Epithelial cell of proximal tubule (primary cell): ENCODE measurements around the gene SETBP1. TPM values are rescaled to one million over a fixed set of nuclear protein-coding genes. Genes with fewer than 3 reads are reported as not detected.

ENCODE experiments used
- DNase-seq: peaks from one replicate; pipeline ENCODE4 v3.0.0-alpha.2; 2011; ENCODE audit warnings: low read depth
- H3K4me3 ChIP-seq: 2 replicates; pipeline ENCODE4 v1.5.1; 2011; ENCODE audit warnings: low read depth, mild to moderate bottlenecking, low read length
- total RNA-seq: library from RNA; depleted of rRNA; stranded (reverse); fragments of >200 nt; gene quantifications from 2 replicates; pipeline ENCODE4 v1.2.3, GENCODE V29; 2015
- TF ChIP-seq, protein P1 (sequence below): conservative IDR thresholded peaks from 2 replicates; pipeline ENCODE4 v1.5.1; 2012; ENCODE audit warnings: low read depth, mild to moderate bottlenecking, low read length

The SETBP1 gene
- total RNA-seq, 1 donor from 2014 or later: 2.4 TPM

DNA sequence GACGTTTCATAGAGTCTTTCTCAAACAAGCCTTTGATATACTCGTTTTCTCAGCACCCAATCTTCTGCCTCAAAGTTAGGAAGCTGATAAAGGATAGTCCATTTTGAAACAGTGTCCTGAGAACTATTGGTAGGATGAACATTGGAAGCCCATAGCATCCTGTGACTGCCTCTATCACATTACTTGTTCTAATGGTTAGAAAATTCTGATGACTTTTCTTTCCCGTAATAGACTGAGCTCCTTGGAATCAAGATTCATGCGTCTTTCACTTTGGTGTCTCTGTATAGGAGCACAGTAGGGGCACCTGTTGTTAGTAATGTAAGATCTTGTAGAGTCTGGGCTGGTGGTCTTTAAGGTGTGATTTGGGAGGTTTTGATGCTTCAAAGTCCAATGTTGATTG lies 87.1 kb downstream of the SETBP1 start:
- TF ChIP-seq, protein P1, sequence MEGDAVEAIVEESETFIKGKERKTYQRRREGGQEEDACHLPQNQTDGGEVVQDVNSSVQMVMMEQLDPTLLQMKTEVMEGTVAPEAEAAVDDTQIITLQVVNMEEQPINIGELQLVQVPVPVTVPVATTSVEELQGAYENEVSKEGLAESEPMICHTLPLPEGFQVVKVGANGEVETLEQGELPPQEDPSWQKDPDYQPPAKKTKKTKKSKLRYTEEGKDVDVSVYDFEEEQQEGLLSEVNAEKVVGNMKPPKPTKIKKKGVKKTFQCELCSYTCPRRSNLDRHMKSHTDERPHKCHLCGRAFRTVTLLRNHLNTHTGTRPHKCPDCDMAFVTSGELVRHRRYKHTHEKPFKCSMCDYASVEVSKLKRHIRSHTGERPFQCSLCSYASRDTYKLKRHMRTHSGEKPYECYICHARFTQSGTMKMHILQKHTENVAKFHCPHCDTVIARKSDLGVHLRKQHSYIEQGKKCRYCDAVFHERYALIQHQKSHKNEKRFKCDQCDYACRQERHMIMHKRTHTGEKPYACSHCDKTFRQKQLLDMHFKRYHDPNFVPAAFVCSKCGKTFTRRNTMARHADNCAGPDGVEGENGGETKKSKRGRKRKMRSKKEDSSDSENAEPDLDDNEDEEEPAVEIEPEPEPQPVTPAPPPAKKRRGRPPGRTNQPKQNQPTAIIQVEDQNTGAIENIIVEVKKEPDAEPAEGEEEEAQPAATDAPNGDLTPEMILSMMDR: no peak
- no peak overlapping the region for H3K4me3 ChIP-seq
- DNase-seq: no peak

DNA sequence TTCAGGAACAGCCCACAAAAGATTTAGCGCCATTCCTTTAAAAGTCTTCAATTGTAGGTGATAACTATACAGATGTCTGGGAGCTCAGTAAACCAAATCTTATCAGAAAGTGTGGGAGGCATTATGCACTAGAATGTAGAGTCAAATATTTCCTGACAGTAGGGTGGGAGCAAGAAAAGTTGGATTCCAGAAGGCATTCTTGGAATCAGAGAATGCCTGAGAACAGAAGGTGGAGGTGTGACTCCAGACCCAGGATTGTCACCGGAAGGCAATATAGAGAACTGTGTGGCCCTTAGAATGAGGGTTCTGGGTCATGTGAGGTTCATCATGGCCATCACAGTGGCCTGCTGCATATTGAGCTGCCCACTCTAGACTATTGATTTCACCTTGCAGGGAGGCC lies 90.0 kb downstream of the SETBP1 start:
- H3K4me3 ChIP-seq: no peak overlapping the region
- DNase-seq: no peak
- TF ChIP-seq, protein P1: no peak

DNA sequence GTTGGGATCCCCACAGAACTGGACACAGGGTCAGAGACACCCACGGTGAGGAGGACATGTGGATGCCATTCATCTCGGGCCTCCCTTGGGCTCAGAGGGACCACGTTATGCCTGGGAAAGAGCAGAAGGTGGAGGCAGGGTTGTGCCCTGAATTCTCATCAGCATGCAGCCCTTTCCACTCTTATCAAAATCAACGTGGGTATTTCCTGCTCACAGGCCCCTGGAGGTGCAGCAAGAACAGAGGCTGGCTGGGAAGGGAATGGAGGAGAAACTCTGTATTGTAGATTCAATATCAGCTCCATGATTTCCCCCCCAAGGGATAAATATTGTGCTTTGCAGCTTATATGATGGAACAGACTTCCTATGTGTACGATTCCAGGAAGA lies 90.9 kb downstream of the SETBP1 start:
- H3K4me3 ChIP-seq: no peak overlapping the region
- no peak for DNase-seq
- TF ChIP-seq, protein P1: no peak

DNA sequence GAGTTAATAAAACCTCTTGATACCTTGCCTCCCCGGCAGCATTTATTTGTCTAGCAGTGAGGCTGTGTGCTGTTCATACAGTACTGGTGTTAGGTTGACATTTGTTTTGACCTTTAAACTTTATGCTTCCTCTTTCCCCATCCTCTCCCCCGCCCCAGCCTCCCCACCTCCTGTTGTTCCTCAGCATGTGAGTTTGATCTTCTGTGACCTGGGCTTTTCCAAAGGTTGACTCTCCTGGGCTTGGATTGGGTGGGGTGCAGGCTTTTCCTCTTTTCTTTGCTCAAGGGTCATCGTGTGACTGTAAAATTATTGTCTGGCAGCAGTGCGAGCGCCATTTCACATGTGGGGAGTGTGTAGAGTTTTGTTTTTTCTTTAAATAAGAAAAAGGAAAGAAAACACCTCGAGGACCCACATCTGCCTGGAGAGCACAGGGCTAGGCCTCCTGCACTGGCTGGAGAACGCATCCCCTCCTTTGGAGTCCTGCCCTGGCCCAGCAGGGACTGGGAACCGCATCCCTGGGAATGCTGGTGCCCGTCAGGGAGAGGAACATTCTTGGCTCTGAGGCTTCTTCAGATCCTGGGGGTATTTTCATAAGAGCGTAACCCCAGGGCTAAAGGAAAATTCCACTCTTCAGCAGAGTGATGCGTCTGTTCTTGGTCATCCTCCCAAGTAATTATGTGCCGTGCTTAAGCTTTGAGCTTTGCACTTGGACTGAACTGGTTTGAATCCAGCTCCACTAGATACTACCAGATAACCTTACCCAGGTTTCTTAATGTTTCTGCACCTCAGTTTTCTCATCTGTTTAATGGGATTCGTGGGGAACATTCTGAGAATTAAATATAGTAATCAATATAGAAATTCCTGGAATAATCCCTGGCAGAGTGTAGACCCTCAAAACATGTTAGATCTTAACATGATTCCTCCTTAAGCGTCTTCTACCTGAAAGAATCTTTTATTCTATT lies 91.5 kb downstream of the SETBP1 start:
- TF ChIP-seq, protein P1: no peak
- DNase-seq: no peak
- H3K4me3 ChIP-seq: no peak overlapping the region

DNA sequence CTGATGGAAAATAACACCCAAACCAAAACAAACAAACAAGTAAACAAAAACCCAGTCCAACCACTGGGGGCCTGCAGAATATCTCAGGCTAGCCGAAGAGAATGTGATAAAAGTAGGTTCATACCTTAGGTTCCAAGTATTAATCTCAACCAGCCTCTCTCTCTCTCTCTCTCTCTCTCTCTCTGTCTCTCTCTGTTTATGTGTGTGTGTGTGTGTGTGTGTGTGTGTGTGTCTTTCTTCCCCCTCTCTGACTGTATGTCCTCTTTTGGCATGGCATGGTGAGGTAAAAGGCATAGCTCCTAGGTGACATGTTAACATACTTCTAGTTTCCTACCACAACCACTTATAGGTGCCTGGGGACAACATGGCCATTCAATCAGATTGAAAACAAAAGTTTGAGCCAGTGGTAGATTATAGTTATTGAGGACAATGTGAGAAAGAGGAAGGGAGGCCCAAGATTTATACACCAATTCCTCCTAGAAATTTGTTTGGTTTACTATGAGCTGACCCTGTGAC lies 93.0 kb downstream of the SETBP1 start:
- no peak for DNase-seq
- H3K4me3 ChIP-seq: no peak overlapping the region
- TF ChIP-seq, protein P1: no peak

DNA sequence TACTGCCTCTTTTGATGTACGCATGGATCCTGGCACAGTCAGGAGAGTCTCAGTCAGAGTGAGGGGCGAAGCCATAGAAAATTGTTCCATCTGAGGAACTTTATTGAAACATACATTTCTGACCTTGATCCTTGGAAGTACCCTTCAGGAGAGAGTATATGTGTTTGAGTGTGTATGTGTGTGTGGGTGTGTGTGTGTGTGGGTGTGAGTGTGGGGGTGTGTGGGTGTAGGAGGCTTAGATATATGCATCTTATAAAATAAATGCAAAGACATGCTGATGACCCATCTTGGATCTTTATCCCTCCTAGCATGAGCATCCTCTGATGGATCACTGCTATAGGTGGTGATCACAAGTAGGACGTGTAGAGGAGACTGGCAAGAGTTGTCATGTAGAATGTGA lies 93.5 kb downstream of the SETBP1 start:
- no peak overlapping the region for H3K4me3 ChIP-seq
- TF ChIP-seq, protein P1: no peak
- no peak for DNase-seq
